ENCODE data around the gene AMHR2. TPM values are rescaled to one million over a fixed set of nuclear protein-coding genes. Genes with fewer than 3 reads are reported as not detected.

The AMHR2 gene
- total and polyA plus RNA-seq, 9 of the 15 experiments (the other 6 are each of a cell fraction or from before 2014, with no cell fraction given) = 8.9 to 49.7 (median 19.3) TPM

GRCh38 chr12:53379389-53380103 lies 44.1 kb upstream of the AMHR2 start:
- Histone ChIP-seq H3K27me3 (ENCODE audit: control insufficient read depth in 2 of 2, insufficient read depth in 2 of 2, low read length in 2 of 2) (no peaks in the 10 kb centered on the region), H3K4me1 (replicated peaks in 1 of 2; ENCODE audit: control insufficient read depth in 2 of 2, insufficient read depth in 2 of 2, low read length in 2 of 2) (peaks cover 30 to 38% of the 10 kb centered on the region in 2 experiments), H3K4me3 (peak overlapping the region; percentile 62), H3K4me2 (ENCODE audit: insufficient read depth, low read length) (peak overlapping the region; percentile 87), H4K20me1 (replicated peaks; ENCODE audit: control insufficient read depth, insufficient read depth, low read length) (no peaks in the 10 kb centered on the region), H3K79me2 (ENCODE audit: control insufficient read depth, insufficient read depth, low read length) (peaks cover 38% of the 10 kb centered on the region), H3K9me1 (ENCODE audit: control insufficient read depth, insufficient read depth, low read length) (no peaks in the 10 kb centered on the region), H2AFZ (ENCODE audit: low read depth, low read length) (peak overlapping the region; percentile 57), H3K9ac (ENCODE audit: insufficient read depth in 1 of 2, low read depth in 2 of 2, low read length in 2 of 2) (peak overlapping the region; percentile 88 to 92), H3K27ac (ENCODE audit: extremely low read depth, low read depth, low read length) (peak overlapping the region; percentile 94), H3K9me3 (replicated peaks; ENCODE audit: control insufficient read depth, insufficient read depth, low read depth, low read length) (no peaks in the 10 kb centered on the region), H3K36me3 (ENCODE audit: control insufficient read depth, insufficient read depth, low read length) (peaks cover 33% of the 10 kb centered on the region)
- in situ Hi-C loops (cut with MboI) (no loop called here), intact Hi-C loops (cut with micrococcal nuclease) (loop anchor here (1.0 to 2.0 kb wide), 2 partner anchors 13 to 41 kb away; no protein-coding TSS in a partner anchor)
- peak; percentile 86 for ATAC-seq
- no TSS peak for BruUV-seq (replicated peaks)
- ChIA-PET POLR2A (interaction anchor here (0.6 to 2.2 kb wide), 24 partner anchors 9 to 291 kb away, joined by 3 to 15 read pairs (median 4); partner anchors contain the start of genes AAAS, ESPL1, PFDN5 and TARBP2), CTCF (ENCODE audit: low intra/inter-chr PET ratio) (interaction anchor here (3.5 kb wide), 1 partner anchor 27 kb away, joined by 20 read pairs; no protein-coding TSS in a partner anchor)
- DNase-seq (ENCODE audit: extremely low read depth in 1 of 4, low spot score in 3 of 4) = peak; percentile 85 to 100 (median 92)
- WGBS (ENCODE audit: insufficient coverage, low coverage, missing lambda C conversion rate) = 0% methylated on average over 29 of the region's 29 CpGs
- FAIRE-seq = peak; percentile 100
- TF ChIP-seq TAF1 (IDR thresholded peaks at IDR 0.05; ENCODE audit: control insufficient read depth, extremely low read depth, insufficient read depth, low read length, severe bottlenecking) (peak; percentile 82), PHB2 (IDR thresholded peaks at IDR 0.05; ENCODE audit: low read depth) (no peak), SMAD3 (CRISPR knock-in tag; conservative IDR thresholded peaks at IDR 0.05) (no peak), DMBX1 (CRISPR knock-in tag; IDR thresholded peaks at IDR 0.05; ENCODE audit: borderline replicate concordance) (no peak), LEF1 (IDR thresholded peaks at IDR 0.05) (0 out of 2 replicates have a peak, but pooled peaks have one; percentile 53), MTA2 (IDR thresholded peaks at IDR 0.05; ENCODE audit: low read depth) (no peak), KLF1 (tag; IDR thresholded peaks at IDR 0.05) (no peak), GABPB1 (CRISPR knock-in tag; IDR thresholded peaks at IDR 0.05) (peak; percentile 49), ZBTB5 (IDR thresholded peaks at IDR 0.05) (no peak), ZNF134 (CRISPR knock-in tag; conservative IDR thresholded peaks at IDR 0.05) (no peak), BHLHE40 (IDR thresholded peaks at IDR 0.05; ENCODE audit: low read length) (peak; percentile 65; the same call in 1 of the 2 replicates), POLR2AphosphoS5 (IDR thresholded peaks at IDR 0.05; ENCODE audit: control insufficient read depth, insufficient read depth, low read depth, low read length) (peak; percentile 82), ZNF316 (IDR thresholded peaks at IDR 0.05) (no peak)
- TF ChIP-seq, protein P1, sequence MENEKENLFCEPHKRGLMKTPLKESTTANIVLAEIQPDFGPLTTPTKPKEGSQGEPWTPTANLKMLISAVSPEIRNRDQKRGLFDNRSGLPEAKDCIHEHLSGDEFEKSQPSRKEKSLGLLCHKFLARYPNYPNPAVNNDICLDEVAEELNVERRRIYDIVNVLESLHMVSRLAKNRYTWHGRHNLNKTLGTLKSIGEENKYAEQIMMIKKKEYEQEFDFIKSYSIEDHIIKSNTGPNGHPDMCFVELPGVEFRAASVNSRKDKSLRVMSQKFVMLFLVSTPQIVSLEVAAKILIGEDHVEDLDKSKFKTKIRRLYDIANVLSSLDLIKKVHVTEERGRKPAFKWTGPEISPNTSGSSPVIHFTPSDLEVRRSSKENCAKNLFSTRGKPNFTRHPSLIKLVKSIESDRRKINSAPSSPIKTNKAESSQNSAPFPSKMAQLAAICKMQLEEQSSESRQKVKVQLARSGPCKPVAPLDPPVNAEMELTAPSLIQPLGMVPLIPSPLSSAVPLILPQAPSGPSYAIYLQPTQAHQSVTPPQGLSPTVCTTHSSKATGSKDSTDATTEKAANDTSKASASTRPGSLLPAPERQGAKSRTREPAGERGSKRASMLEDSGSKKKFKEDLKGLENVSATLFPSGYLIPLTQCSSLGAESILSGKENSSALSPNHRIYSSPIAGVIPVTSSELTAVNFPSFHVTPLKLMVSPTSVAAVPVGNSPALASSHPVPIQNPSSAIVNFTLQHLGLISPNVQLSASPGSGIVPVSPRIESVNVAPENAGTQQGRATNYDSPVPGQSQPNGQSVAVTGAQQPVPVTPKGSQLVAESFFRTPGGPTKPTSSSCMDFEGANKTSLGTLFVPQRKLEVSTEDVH (IDR thresholded peaks at IDR 0.05; ENCODE audit: low read depth, partially characterized antibody) = peak; percentile 77
- TF ChIP-seq, protein P2, sequence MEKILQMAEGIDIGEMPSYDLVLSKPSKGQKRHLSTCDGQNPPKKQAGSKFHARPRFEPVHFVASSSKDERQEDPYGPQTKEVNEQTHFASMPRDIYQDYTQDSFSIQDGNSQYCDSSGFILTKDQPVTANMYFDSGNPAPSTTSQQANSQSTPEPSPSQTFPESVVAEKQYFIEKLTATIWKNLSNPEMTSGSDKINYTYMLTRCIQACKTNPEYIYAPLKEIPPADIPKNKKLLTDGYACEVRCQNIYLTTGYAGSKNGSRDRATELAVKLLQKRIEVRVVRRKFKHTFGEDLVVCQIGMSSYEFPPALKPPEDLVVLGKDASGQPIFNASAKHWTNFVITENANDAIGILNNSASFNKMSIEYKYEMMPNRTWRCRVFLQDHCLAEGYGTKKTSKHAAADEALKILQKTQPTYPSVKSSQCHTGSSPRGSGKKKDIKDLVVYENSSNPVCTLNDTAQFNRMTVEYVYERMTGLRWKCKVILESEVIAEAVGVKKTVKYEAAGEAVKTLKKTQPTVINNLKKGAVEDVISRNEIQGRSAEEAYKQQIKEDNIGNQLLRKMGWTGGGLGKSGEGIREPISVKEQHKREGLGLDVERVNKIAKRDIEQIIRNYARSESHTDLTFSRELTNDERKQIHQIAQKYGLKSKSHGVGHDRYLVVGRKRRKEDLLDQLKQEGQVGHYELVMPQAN (IDR thresholded peaks at IDR 0.05; ENCODE audit: borderline replicate concordance) = no peak

All from K562 (cell line).